GM20431 (cell line): ENCODE measurements around the gene EMP3.
"Not testable (repeated sequence)": the region's sequence is repeated elsewhere in the genome, so short reads cannot be mapped to it uniquely, and the experiment has no call there.

Source experiments
- in situ Hi-C: fragments of 300-500 bp; cut with MseI, MboI; formaldehyde crosslinking; loops from one replicate; pipeline ENCODE4 v1.15.0; 2020; ENCODE audit warnings: low sequenced_read_pairs; ENCODE audit not compliant: unreplicated experiment

The EMP3 gene

GRCh38 chr19:48370955-48371354, 45.6 kb downstream of the EMP3 start:
- in situ Hi-C loops, result no loop called here

DNA sequence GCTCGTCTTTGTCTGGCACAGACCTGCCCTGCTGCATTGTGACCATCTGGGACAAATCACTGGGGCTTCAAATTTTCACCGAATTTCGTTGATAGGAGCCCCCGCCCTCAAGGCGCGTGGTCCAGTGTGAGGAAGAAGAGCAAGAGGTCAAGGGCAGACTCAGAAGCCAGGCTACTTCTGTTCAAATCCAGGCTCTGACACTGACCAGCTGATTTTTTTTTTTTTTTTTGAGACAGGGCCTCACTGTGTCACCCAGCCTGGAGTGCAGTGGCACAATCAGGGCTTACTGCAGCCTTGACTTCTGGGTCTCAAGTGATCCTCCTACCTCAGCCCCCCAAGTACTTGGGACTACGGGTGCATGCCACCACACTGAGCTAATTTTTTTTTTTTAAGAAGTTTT, 46.0 kb downstream of the EMP3 start:
- in situ Hi-C loops, result no loop called here

GRCh38 chr19:48371771-48372170, 46.4 kb downstream of the EMP3 start:
- in situ Hi-C loops, result not testable (repeated sequence)

DNA sequence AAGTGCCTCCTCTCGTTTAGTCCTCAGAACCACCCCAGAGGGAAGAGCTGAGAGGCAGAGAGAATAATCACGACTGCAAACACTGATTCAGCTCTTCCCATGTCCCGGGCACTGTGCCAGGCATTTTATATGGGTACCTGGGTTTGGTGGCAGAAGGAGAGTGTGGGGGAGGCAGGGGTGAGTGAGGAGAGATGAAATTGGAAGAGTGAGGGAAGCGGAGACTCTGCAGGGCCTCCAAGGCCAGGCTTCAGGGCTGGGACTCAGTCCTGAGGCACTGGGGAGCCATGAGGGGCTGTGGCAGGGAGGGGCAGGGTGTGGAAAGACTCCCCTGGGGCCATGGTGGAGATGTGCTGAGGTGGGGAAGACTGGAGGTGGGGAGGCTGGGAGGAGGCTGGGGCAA, 47.6 kb downstream of the EMP3 start:
- in situ Hi-C loops, result no loop called here

DNA sequence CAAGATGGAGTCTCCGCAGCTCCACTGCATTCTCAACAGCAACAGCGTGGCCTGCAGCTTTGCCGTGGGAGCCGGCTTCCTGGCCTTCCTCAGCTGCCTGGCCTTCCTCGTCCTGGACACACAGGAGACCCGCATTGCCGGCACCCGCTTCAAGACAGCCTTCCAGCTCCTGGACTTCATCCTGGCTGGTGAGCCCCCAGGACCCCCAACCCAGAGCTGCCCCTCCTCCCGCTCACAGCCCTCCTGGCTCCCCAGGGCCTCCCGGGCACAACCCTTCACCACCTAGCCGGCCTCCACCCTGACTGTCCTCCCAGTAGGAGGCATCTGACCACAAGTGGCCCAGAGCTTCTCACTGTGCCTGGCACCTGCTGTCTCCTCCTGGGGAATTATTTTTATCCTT, 48.2 kb downstream of the EMP3 start:
- in situ Hi-C loops, result no loop called here

DNA sequence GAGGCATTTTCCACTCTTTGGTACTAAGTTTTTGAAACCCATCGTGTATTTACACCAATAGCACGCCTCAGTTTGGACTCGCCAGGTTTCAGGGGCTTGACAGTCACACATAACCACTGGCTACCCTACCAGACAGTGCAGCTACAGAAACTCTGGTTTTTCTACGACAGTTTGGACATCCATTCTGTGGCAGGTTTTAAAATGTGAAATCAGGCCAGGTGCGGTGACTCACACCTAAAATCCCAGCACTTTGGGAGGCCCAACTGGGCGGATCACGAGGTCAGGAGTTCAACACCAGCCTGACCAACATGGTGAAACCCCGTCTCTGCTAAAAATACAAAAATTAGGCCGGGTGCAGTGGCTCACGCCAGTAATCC, 52.8 kb downstream of the EMP3 start:
- in situ Hi-C loops, result no loop called here

DNA sequence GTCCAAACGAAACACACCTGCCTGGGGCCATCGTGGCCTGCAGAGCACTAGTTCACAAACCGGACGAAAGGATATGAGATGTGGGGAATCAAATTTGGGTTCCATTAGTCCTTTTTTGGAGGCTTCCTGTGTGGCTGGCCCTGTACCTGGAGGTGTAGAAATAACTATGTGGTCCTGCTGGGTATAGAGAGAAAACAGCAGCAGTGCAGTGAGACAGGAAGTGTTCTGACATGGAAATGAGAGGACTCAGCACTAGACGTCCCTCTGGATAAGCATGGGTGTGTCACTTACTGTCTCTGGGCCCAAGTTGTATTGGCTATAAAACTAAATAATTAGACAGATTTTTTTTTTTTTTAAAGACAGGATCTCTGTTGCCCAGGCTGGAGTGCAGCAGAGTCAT, 53.7 kb downstream of the EMP3 start:
- in situ Hi-C loops, result no loop called here
